Left hindlimb (tissue), 1 donor: ENCODE measurements around the gene SMCR8.
"Not testable (repeated sequence)": the region's sequence is repeated elsewhere in the genome, so short reads cannot be mapped to it uniquely, and the experiment has no call there.

Experiments used
- DNase-seq: peaks from one replicate; pipeline ENCODE4 v3.0.0-alpha.2; 2018

SMCR8 gene

DNA sequence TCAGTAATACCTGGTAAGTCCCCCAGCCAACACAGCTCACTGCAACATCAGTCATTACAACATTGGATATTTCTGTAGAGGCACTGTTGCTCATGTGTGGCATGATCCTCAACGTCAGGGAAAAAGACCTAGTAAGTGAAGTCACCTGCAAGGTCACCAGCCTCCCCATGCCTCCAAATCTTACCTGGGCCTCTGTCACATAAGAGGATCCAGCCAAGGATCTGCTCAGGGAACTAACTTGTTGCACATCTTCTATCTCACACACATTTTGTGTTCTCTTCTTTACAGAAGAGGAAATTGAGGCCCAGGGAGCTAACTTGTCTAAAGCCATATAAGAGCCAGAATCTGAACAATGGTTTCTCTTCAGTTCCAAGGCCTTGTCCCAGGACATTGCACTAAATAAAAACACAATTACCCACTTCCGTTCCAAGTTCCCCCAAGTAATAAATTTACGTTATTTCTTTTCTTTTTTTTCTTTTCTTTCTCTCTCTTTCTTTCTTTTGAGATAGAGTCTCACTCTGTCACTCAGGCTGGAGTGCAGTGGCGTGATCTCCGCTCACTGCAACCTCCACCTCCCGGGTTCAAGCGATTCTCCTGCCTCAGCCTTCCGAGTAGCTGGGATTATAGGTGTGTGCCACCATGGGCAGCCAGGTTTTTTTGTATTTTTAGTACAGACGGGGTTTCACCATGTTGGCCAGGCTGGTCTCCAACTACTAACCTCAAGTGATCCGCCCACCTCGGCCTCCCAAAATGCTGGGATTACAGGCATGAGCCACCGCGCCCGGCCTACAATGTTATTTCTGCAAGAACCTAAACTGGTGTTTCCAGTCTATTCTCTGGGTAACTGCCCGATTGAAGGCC is 47.0 kb downstream of the SMCR8 start:
- no peak for DNase-seq

GRCh38 chr17:18362698-18363100 is 47.6 kb downstream of the SMCR8 start:
- no peak for DNase-seq

GRCh38 chr17:18363101-18364049 is 48.3 kb downstream of the SMCR8 start, which contains the start of gene SHMT1:
Gene SHMT1 (minus strand): TSS chr17:18363550. CDS start chr17:18355981, 7,569 bp downstream.
- DNase-seq, result peak; percentile 92

- DNase-seq, result no peak
These were observed 49.1 kb downstream of the SMCR8 start for GRCh38 chr17:18364166-18364565.

GRCh38 chr17:18368946-18369345 is 53.9 kb downstream of the SMCR8 start:
- DNase-seq, result no peak

DNA sequence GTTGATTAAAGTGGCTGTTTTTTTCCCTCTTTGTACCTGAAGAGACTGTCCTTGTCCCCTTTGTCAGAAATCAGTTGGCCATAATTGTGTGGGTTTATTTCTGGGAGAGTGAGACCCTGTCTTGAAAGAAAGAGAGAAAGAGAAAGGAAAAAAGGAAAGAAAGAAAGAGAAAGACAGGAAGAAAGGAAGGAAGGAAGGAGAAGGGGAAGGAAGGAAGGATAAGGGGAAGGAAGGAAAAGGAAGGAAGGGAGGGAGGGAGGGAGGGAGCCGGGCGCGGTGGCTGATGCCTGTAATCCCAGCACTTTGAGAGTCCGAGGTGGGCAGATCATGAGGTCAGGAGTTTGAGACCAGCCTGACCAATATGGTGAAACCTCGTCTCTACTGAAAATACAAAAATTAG is 55.7 kb downstream of the SMCR8 start:
- DNase-seq, result no peak

DNA sequence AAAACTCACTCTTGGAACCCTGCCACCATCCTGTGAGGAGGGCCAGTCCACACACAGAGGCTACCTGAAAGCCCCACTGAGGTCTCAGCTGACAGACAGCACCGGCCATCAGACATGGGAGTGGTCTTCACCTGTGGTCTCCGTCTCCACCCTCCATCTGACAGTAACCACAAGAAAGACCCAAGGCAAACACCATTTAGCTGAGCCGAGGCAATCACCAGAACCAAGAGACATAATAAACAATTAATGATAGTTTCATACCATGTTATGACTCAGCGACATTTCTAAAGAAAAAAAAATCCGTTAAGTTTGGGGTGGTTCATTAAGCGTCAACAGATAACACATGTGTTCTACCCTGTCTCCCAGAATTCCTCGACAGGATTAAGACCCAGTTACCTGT is 56.4 kb downstream of the SMCR8 start:
- DNase-seq, result no peak

- DNase-seq, result not testable (repeated sequence)
These were observed 58.1 kb downstream of the SMCR8 start for GRCh38 chr17:18373181-18373580.

- DNase-seq, result no peak
These were observed 59.1 kb downstream of the SMCR8 start for GRCh38 chr17:18374216-18374615.
